ENCODE results near the gene ANKZF1. TPM values are rescaled to one million over a fixed set of nuclear protein-coding genes. Genes with fewer than 3 reads are reported as not detected.

ANKZF1 gene
- total RNA-seq, 1 donor from 2014 or later, result 44.8 TPM

- TF ChIP-seq CTCF (IDR thresholded peaks at IDR 0.05), result no peak
Observed at GRCh38 chr2:219250049-219250781, 20.6 kb downstream of the ANKZF1 start.

GRCh38 chr2:219251656-219252055 lies 22.1 kb downstream of the ANKZF1 start:
- H3K27ac Mint-ChIP-seq (ENCODE audit: unreplicated experiment), result peak overlapping the region; percentile 67
- H3K9me3 Mint-ChIP-seq (ENCODE audit: unreplicated experiment), result no peaks in the 10 kb centered on the region
- H3K27me3 Mint-ChIP-seq (ENCODE audit: unreplicated experiment), result peaks cover 19% of the 10 kb centered on the region
- TF ChIP-seq CTCF (IDR thresholded peaks at IDR 0.05), result no peak
- H3K4me1 Mint-ChIP-seq (ENCODE audit: unreplicated experiment), result peaks cover 57% of the 10 kb centered on the region
- DNase-seq (ENCODE audit: extremely low spot score, unreplicated experiment), result no peak
- no peaks in the 10 kb centered on the region for H3K36me3 Mint-ChIP-seq (ENCODE audit: unreplicated experiment)
- H3K4me3 Mint-ChIP-seq (ENCODE audit: unreplicated experiment), result no peak overlapping the region

More at GRCh38 chr2:219250049-219250781, 20.6 kb downstream of the ANKZF1 start:
- peaks cover 9% of the 10 kb centered on the region for H3K27me3 Mint-ChIP-seq (ENCODE audit: unreplicated experiment)
- no peaks in the 10 kb centered on the region for H3K9me3 Mint-ChIP-seq (ENCODE audit: unreplicated experiment)
- no peaks in the 10 kb centered on the region for H3K36me3 Mint-ChIP-seq (ENCODE audit: unreplicated experiment)
- no peak overlapping the region for H3K4me3 Mint-ChIP-seq (ENCODE audit: unreplicated experiment)
- peak overlapping the region; percentile 94 for H3K27ac Mint-ChIP-seq (ENCODE audit: unreplicated experiment)
- no peak for DNase-seq (ENCODE audit: extremely low spot score, unreplicated experiment)
- H3K4me1 Mint-ChIP-seq (ENCODE audit: unreplicated experiment), result peaks cover 62% of the 10 kb centered on the region

- Mint-ChIP-seq H3K36me3 (ENCODE audit: unreplicated experiment) (no peaks in the 10 kb centered on the region), H3K27ac (ENCODE audit: unreplicated experiment) (peak overlapping the region; percentile 67), H3K27me3 (ENCODE audit: unreplicated experiment) (peaks cover 19% of the 10 kb centered on the region), H3K9me3 (ENCODE audit: unreplicated experiment) (no peaks in the 10 kb centered on the region), H3K4me3 (ENCODE audit: unreplicated experiment) (no peak overlapping the region), H3K4me1 (ENCODE audit: unreplicated experiment) (peaks cover 57% of the 10 kb centered on the region)
- DNase-seq (ENCODE audit: extremely low spot score, unreplicated experiment), result no peak
- TF ChIP-seq CTCF (IDR thresholded peaks at IDR 0.05), result no peak
Observed at GRCh38 chr2:219252084-219252483, 22.5 kb downstream of the ANKZF1 start.

GRCh38 chr2:219252570-219252899 lies 22.9 kb downstream of the ANKZF1 start:
- Mint-ChIP-seq H3K27me3 (ENCODE audit: unreplicated experiment) (peaks cover 19% of the 10 kb centered on the region), H3K36me3 (ENCODE audit: unreplicated experiment) (no peaks in the 10 kb centered on the region), H3K4me1 (ENCODE audit: unreplicated experiment) (peaks cover 57% of the 10 kb centered on the region), H3K9me3 (ENCODE audit: unreplicated experiment) (no peaks in the 10 kb centered on the region), H3K27ac (ENCODE audit: unreplicated experiment) (no peak overlapping the region), H3K4me3 (ENCODE audit: unreplicated experiment) (peak overlapping the region; percentile 67)
- DNase-seq (ENCODE audit: extremely low spot score, unreplicated experiment), result no peak
- no peak for TF ChIP-seq CTCF (IDR thresholded peaks at IDR 0.05)

- Mint-ChIP-seq H3K9me3 (ENCODE audit: unreplicated experiment) (no peaks in the 10 kb centered on the region), H3K27me3 (ENCODE audit: unreplicated experiment) (peaks cover 19% of the 10 kb centered on the region), H3K27ac (ENCODE audit: unreplicated experiment) (no peak within 1 kb of the TSS), H3K4me3 (ENCODE audit: unreplicated experiment) (peak within 1 kb of the TSS; percentile 68), H3K36me3 (ENCODE audit: unreplicated experiment) (no peaks in the 10 kb centered on the region), H3K4me1 (ENCODE audit: unreplicated experiment) (peaks cover 55% of the 10 kb centered on the region)
- no peak for DNase-seq (ENCODE audit: extremely low spot score, unreplicated experiment)
- no peak for TF ChIP-seq CTCF (IDR thresholded peaks at IDR 0.05)
Observed at GRCh38 chr2:219252900-219253752, 23.5 kb downstream of the ANKZF1 start, which contains the start of gene TUBA4B. TUBA4B (plus strand) TSS chr2:219253243; CDS start chr2:219253408, 165 bp downstream.
